Aorta (tissue), 5 donors: ENCODE results near the gene ECSCR. TPM values are rescaled to one million over a fixed set of nuclear protein-coding genes. Genes with fewer than 3 reads are reported as not detected.

Experiments
- ATAC-seq: fragments of 200-7000 bp; cut with Tn5 transposase; one replicate; pipeline ENCODE4 v1.9.1; 2022; ENCODE audit warnings: moderate library complexity; ENCODE audit not compliant: low FRiP score
- DNase-seq, 2 donors: peaks; one replicate each; pipeline ENCODE4 v3.0.0-alpha.2; 2020
- H3K27ac ChIP-seq, 2 donors: one replicate each; pipeline ENCODE4 v1.5.1; 2013; ENCODE audit warnings: low read length in 2 of 2, mild to moderate bottlenecking in 2 of 2, moderate library complexity in 2 of 2, control low read depth in 1 of 2, inconsistent platforms in 1 of 2, low read depth in 1 of 2
- H3K27me3 ChIP-seq, 2 donors: one replicate each; pipeline ENCODE4 v1.6.1; 2013; ENCODE audit warnings: control low read depth in 1 of 2, low read length in 1 of 2, mild to moderate bottlenecking in 1 of 2, moderate library complexity in 1 of 2; ENCODE audit not compliant: insufficient read depth in 2 of 2, control insufficient read depth in 1 of 2
- H3K36me3 ChIP-seq, 2 donors: one replicate each; pipeline ENCODE4 v1.6.1; 2013; ENCODE audit warnings: control low read depth in 1 of 2, low read length in 1 of 2, mild to moderate bottlenecking in 1 of 2; ENCODE audit not compliant: insufficient read depth in 2 of 2, control insufficient read depth in 1 of 2
- H3K4me1 ChIP-seq, 2 donors: one replicate each; pipeline ENCODE4 v1.6.1; 2013; ENCODE audit warnings: low read length in 2 of 2, control low read depth in 1 of 2, mild to moderate bottlenecking in 1 of 2, moderate library complexity in 1 of 2; ENCODE audit not compliant: insufficient read depth in 2 of 2, control insufficient read depth in 1 of 2
- H3K4me3 ChIP-seq, 2 donors: one replicate each; pipeline ENCODE4 v1.5.1; 2013; ENCODE audit warnings: low read length in 2 of 2, control low read depth in 1 of 2, mild to moderate bottlenecking in 1 of 2
- H3K9me3 ChIP-seq: one replicate; pipeline ENCODE4 v1.6.1; 2013; ENCODE audit warnings: mild to moderate bottlenecking, low read length; ENCODE audit not compliant: control insufficient read depth
- WGBS, 2 donors: extraction: QIAGEN DNeasy Blood & Tissue Kit; methylation state at CpG; one replicate each; pipeline ENCODE4 v1.1.7; 2013; 5-methylcytosine and 5-hydroxymethylcytosine counted together
- intact Hi-C, 2 donors: fragments of 100-400 bp; cut with DNase I; formaldehyde crosslinking; loops; one replicate each; pipeline versions ENCODE4 v1.14.2 to v1.15.0; 2022
- polyA plus RNA-seq, 2 donors: library from polyadenylated mRNA; stranded (reverse); fragments of 200-250 nt; gene quantifications; one replicate each; pipeline ENCODE4 v1.2.3, GENCODE V29; 2013
- total RNA-seq, 2 donors: library from RNA; stranded (reverse); fragmentation: NEBNext Ultra II Directional; extraction: Animal tissue kit (Norgen Biotek cat#: 25700); gene quantifications; one replicate each; pipeline ENCODE4 v1.2.1, GENCODE V29; 2021
- donor health status: healthy with polysubstance abuse.
- donor health status: Bipolar disorder and iron deficiency.
- donor health status: DM: no; HTN: no; CAD: no.
- donor health status: DM: no; HTN: no; CAD: no.
- donor health status: DM: yes; HTN: yes; CAD: no.

ECSCR gene
- total and polyA plus RNA-seq, 4 donors = 6.1 to 51.3 (median 22.4) TPM

- intact Hi-C loops = no loop called here
- Histone ChIP-seq H3K4me3 (no peak overlapping the region), H3K27me3 (no peaks in the 10 kb centered on the region), H3K36me3 (no peaks in the 10 kb centered on the region), H3K9me3 (no peaks in the 10 kb centered on the region), H3K27ac (no peak overlapping the region), H3K4me1 (no peaks in the 10 kb centered on the region)
- DNase-seq (no peak), ATAC-seq (no peak)
- 85 to 91% methylated on average over 8 of the region's 8 CpGs for WGBS, 2 donors
Observed at GRCh38 chr5:139468421-139468931, 5.9 kb upstream of the ECSCR start.

DNA sequence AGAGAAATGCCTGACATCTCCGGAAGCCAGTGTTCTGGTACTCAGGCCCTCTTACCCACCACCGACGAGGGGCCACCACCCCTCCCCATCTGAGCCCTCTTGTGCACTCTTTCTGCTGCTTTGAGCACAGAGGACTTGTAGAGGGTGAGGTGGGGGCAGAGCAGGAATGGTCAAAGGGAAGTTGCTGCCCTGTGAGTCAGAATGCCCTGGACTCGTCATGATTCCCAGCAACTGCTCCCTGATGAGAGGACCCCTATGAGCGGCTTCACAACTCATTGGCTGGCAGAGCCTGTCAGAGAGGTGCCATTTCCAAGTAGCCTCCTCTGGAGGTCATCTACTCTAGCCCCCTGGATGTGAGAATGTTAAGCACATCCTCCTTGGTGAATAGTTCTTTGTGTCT is 845 bp downstream of the ECSCR start:
- WGBS, 2 donors = 84 to 88% methylated on average over 5 of the region's 5 CpGs
- no peaks in the 10 kb centered on the region for H3K27me3 ChIP-seq
- DNase-seq (peak in 1 of 2 donors; percentile 62), ATAC-seq (peak; percentile 27)
- no peak overlapping the region for H3K4me3 ChIP-seq
- no peak overlapping the region for H3K27ac ChIP-seq
- intact Hi-C loops = no loop called here
- no peaks in the 10 kb centered on the region for H3K36me3 ChIP-seq
- H3K9me3 ChIP-seq = no peaks in the 10 kb centered on the region
- no peaks in the 10 kb centered on the region for H3K4me1 ChIP-seq

- Histone ChIP-seq H3K36me3 (no peaks in the 10 kb centered on the region), H3K9me3 (no peaks in the 10 kb centered on the region), H3K27ac (no peak overlapping the region), H3K27me3 (no peaks in the 10 kb centered on the region), H3K4me3 (no peak overlapping the region), H3K4me1 (no peaks in the 10 kb centered on the region)
- intact Hi-C loops = no loop called here
- DNase-seq (peak in 1 of 2 donors; percentile 28), ATAC-seq (no peak)
- 94 to 95% methylated on average over 7 of the region's 7 CpGs for WGBS, 2 donors
Observed at GRCh38 chr5:139461176-139461575, 1.4 kb downstream of the ECSCR start.

DNA sequence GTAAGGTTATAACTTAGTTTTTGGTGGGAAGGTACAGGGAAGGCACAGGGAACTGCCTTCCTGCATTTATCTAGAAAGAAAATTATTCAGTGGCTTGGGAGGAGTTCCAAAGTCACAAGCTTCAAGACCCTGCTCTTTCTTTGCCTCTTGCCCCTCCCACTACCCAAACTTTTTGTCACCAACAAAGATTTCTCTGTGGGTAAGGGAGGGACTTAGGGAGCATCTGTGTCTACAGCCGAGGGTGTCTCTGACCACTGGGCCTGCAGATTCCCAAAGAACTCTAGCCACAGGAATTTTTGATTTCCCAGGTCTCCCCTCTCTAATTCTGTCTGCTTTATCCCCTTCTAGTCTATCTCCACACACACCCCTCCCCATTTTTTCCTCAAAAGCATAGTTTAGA is 2.1 kb downstream of the ECSCR start:
- ATAC-seq (no peak), DNase-seq (no peak)
- Histone ChIP-seq H3K27me3 (no peaks in the 10 kb centered on the region), H3K9me3 (no peaks in the 10 kb centered on the region), H3K4me1 (no peaks in the 10 kb centered on the region), H3K27ac (no peak overlapping the region), H3K4me3 (no peak overlapping the region), H3K36me3 (no peaks in the 10 kb centered on the region)
- 94 to 96% methylated on average over 1 of the region's 1 CpG for WGBS, 2 donors
- intact Hi-C loops = no loop called here

GRCh38 chr5:139459451-139459934 is 3.0 kb downstream of the ECSCR start:
- DNase-seq = peak in 1 of 2 donors; percentile 78
- Histone ChIP-seq H3K4me1 (no peaks in the 10 kb centered on the region), H3K9me3 (no peaks in the 10 kb centered on the region), H3K27ac (no peak overlapping the region), H3K36me3 (no peaks in the 10 kb centered on the region), H3K4me3 (no peak overlapping the region), H3K27me3 (no peaks in the 10 kb centered on the region)
- peak; percentile 36 for ATAC-seq
- WGBS, 2 donors = 70 to 79% methylated on average over 8 of the region's 8 CpGs
- intact Hi-C loops = no loop called here

DNA sequence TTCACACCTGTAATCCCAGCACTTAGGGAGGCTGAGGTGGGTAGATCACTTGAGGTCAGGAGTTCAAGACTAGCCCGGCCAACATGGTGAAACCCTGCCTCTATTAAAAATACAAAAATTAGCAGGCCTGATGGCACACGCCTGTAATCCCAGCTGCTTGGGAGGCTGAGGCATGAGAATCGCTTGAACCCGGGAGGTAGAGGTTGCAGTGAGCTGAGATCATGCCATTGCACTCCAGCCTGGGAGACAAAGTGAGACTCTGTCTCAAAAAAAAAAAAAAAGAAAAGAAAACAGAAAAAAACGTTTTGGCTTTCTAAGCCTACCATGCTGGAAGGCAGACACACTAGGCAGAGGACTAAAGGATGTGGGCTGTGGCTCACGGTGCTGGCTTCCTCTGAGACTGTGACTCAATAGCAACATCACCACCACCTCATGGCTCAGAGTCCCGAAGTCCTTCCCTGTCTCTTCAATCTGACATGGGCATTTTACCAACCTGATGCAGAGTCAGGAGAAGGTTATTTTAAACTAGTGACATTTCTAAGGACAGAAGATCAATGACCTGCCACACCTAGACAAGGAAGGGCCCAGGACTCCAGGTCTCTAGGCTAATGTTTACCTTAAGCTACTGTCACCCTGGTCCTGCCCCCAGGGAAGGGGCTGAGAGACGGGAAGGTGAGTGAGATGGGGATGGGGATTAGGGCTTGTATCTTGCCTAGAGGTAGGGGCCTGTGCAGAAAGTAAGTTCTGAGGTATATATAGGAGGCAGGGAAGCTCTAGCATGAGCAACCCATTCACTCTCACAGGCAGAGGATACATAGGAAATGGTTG is 3.7 kb downstream of the ECSCR start:
- Histone ChIP-seq H3K27me3 (no peaks in the 10 kb centered on the region), H3K4me1 (no peaks in the 10 kb centered on the region), H3K4me3 (no peak overlapping the region), H3K27ac (no peak overlapping the region), H3K9me3 (no peaks in the 10 kb centered on the region), H3K36me3 (no peaks in the 10 kb centered on the region)
- ATAC-seq = no peak
- 56 to 59% methylated on average over 8 of the region's 8 CpGs for WGBS, 2 donors
- peak; percentile 69 to 70 for DNase-seq
- intact Hi-C loops = no loop called here

GRCh38 chr5:139457653-139458306 is 4.8 kb downstream of the ECSCR start:
- ATAC-seq = no peak
- intact Hi-C loops = no loop called here
- Histone ChIP-seq H3K4me3 (no peak overlapping the region), H3K9me3 (no peaks in the 10 kb centered on the region), H3K36me3 (no peaks in the 10 kb centered on the region), H3K27ac (no peak overlapping the region), H3K4me1 (no peaks in the 10 kb centered on the region), H3K27me3 (no peaks in the 10 kb centered on the region)
- DNase-seq = peak in 1 of 2 donors; percentile 45
- 99% methylated on average over 5 of the region's 5 CpGs for WGBS, 2 donors

GRCh38 chr5:139457241-139457640 is 5.3 kb downstream of the ECSCR start:
- WGBS, 2 donors = 97% methylated on average over 5 of the region's 5 CpGs
- H3K4me3 ChIP-seq = no peak overlapping the region
- DNase-seq (no peak), ATAC-seq (no peak)
- H3K27ac ChIP-seq = no peak overlapping the region
- H3K9me3 ChIP-seq = no peaks in the 10 kb centered on the region
- no peaks in the 10 kb centered on the region for H3K4me1 ChIP-seq
- no peaks in the 10 kb centered on the region for H3K27me3 ChIP-seq
- no peaks in the 10 kb centered on the region for H3K36me3 ChIP-seq
- intact Hi-C loops = no loop called here
